ENCODE measurements around the gene APBB2.

GRCh38 chr4:41098093-41099048 lies 116.0 kb downstream of the APBB2 start:
- TF ChIP-seq BRCA1 (IDR thresholded peaks at IDR 0.05; ENCODE audit: low read depth, low read length) (no peak), YY1 (IDR thresholded peaks at IDR 0.05; ENCODE audit: low read depth, low read length) (no peak), SIRT6 (IDR thresholded peaks at IDR 0.05; ENCODE audit: low read length) (no peak)

Measured in H1 (cell line).